Breast epithelium (tissue), 4 donors: Measurements from ENCODE around the gene CENPK. TPM values are rescaled to one million over a fixed set of nuclear protein-coding genes. Genes with fewer than 3 reads are reported as not detected.

ENCODE experiments used
- DNase-seq, 2 donors: peaks; one replicate each; pipeline ENCODE4 v3.0.0-alpha.2; 2019; ENCODE audit warnings: low spot score in 2 of 2
- H3K27ac ChIP-seq, 2 donors: fragments of 200-600 bp; sonication (generic) in 1 of 2; one replicate each; pipeline ENCODE4 v1.5.1; 2016 to 2019; ENCODE audit warnings: mild to moderate bottlenecking in 1 of 2
- H3K27me3 ChIP-seq, 2 donors: fragments of 200-600 bp; sonication (generic) in 1 of 2; one replicate each; pipeline versions ENCODE4 v1.5.1 to v1.6.0; 2017 to 2019; ENCODE audit warnings: control low read depth in 1 of 2, mild to moderate bottlenecking in 1 of 2
- H3K36me3 ChIP-seq: fragments of 200-600 bp; one replicate; pipeline ENCODE4 v1.5.1; 2019
- H3K4me1 ChIP-seq, 2 donors: fragments of 200-600 bp; sonication (generic); one replicate each; pipeline ENCODE4 v1.5.1; 2016 to 2019; ENCODE audit warnings: control low read depth in 1 of 2
- H3K4me3 ChIP-seq, 3 donors: fragments of 200-600 bp; sonication (generic); 1 replicate in 2 of 3; 2 replicates in 1 of 3; pipeline ENCODE4 v1.5.1; 2016 to 2019; ENCODE audit warnings: mild to moderate bottlenecking in 3 of 3, moderate library complexity in 2 of 3
- H3K9me3 ChIP-seq, 2 donors: fragments of 200-600 bp; sonication (generic) in 1 of 2; one replicate each; pipeline ENCODE4 v1.5.1; 2016 to 2019; ENCODE audit warnings: control low read depth in 1 of 2
- POLR2A ChIP-seq: fragments of 450-650 bp; IDR thresholded peaks from one replicate; pipeline ENCODE4 v1.6.1; 2016; ENCODE audit warnings: antibody characterized with exemption, mild to moderate bottlenecking, moderate library complexity
- POLR2AphosphoS5 ChIP-seq, 3 donors: sonication (generic); formaldehyde crosslinking; IDR thresholded peaks; one replicate each; pipeline ENCODE4 v1.6.1; 2017; ENCODE audit warnings: antibody characterized with exemption in 3 of 3
- intact Hi-C: fragments of 100-400 bp; cut with DNase I; formaldehyde crosslinking; loops from one replicate; pipeline ENCODE4 v1.15.1; 2023; ENCODE audit warnings: low total_unique reads
- total RNA-seq, 3 donors: library from RNA; depleted of rRNA; stranded (reverse); fragments of >200 nt; gene quantifications; one replicate each; pipeline ENCODE4 v1.1.0, GENCODE V29; 2016
- TF ChIP-seq, protein P1 (sequence below), 3 donors: fragments of 450-650 bp; IDR thresholded peaks; one replicate each; pipeline ENCODE4 v1.5.1; 2016 to 2017; ENCODE audit warnings: antibody characterized with exemption in 3 of 3, mild to moderate bottlenecking in 3 of 3, moderate library complexity in 3 of 3

The CENPK gene
- total RNA-seq, 3 donors from 2014 or later, result 0.98 to 2.5 (median 1.4) TPM

DNA sequence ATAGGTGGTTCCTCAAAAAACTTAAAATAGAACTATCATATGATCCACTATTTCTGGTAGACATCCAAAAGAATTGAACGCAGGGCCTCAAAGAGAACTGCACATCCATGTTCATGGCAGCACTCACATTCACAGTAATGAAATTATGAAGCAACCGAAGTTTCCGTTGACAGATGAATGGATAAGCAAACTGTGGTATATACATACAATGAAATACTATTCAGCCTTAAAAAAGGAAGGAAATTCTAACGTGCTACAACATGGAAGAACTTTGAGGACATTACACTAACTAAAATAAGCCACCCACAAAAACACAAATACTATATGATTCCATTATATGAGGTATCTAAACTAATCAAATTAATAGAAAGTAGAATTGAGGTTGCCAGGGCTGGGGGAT is 18.5 kb downstream of the CENPK start:
- no peak for DNase-seq
- Histone ChIP-seq H3K27ac (no peak overlapping the region), H3K36me3 (no peaks in the 10 kb centered on the region), H3K4me3 (no peak overlapping the region), H3K4me1 (no peaks in the 10 kb centered on the region), H3K9me3 (no peaks in the 10 kb centered on the region), H3K27me3 (no peaks in the 10 kb centered on the region)
- intact Hi-C loops, result no loop called here
- TF ChIP-seq, protein P1, sequence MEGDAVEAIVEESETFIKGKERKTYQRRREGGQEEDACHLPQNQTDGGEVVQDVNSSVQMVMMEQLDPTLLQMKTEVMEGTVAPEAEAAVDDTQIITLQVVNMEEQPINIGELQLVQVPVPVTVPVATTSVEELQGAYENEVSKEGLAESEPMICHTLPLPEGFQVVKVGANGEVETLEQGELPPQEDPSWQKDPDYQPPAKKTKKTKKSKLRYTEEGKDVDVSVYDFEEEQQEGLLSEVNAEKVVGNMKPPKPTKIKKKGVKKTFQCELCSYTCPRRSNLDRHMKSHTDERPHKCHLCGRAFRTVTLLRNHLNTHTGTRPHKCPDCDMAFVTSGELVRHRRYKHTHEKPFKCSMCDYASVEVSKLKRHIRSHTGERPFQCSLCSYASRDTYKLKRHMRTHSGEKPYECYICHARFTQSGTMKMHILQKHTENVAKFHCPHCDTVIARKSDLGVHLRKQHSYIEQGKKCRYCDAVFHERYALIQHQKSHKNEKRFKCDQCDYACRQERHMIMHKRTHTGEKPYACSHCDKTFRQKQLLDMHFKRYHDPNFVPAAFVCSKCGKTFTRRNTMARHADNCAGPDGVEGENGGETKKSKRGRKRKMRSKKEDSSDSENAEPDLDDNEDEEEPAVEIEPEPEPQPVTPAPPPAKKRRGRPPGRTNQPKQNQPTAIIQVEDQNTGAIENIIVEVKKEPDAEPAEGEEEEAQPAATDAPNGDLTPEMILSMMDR (IDR thresholded peaks at IDR 0.05), result no peak
- TF ChIP-seq POLR2A (no peak), POLR2AphosphoS5 (IDR thresholded peaks at IDR 0.05) (no peak)

DNA sequence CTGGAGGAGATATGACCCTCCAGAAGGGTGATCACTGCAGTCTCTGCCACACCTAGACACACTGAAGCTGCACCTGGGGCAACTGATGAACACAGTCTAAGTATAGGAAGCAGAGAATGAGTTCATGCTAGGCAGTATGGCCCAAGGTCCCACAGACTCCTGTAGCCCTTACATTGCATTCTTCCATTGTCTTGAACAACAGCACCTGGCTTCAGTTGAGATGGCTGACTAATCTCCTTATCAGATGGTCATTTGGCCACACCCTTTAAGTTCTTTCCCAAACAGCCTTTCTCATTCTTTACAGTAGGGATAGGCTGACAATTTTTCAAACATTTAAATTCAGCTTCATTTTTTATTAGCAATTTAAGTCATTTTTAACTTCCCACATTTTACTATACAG is 23.1 kb downstream of the CENPK start:
- TF ChIP-seq POLR2A (no peak), POLR2AphosphoS5 (IDR thresholded peaks at IDR 0.05) (no peak)
- TF ChIP-seq, protein P1 (IDR thresholded peaks at IDR 0.05), result no peak
- Histone ChIP-seq H3K27ac (no peak overlapping the region), H3K27me3 (no peaks in the 10 kb centered on the region), H3K4me3 (no peak overlapping the region), H3K36me3 (no peaks in the 10 kb centered on the region), H3K4me1 (no peaks in the 10 kb centered on the region), H3K9me3 (no peaks in the 10 kb centered on the region)
- intact Hi-C loops, result no loop called here
- no peak for DNase-seq

DNA sequence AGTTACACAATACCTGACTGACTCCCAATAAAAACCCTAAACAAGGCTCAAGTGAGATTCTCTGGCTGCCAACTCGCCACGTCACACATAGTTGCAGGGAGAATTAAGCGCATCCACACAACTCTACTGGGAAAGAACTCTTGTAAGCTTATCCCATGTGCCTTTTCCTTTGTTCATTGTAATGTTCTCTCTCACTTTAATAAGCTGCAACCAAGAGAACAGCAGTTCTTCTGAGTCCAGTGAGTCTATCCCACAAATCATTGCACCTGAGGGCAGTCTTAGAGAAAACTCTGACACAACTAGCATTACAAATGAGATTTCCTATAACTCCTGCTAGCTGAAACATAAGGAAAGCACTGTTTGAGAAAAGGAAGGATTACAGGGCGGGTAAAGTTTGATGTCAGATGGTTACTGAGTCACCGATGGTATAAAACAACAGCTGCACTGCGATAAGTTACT is 27.4 kb downstream of the CENPK start:
- DNase-seq, result no peak
- no peaks in the 10 kb centered on the region for H3K27me3 ChIP-seq
- no peak overlapping the region for H3K27ac ChIP-seq
- intact Hi-C loops, result no loop called here
- H3K4me1 ChIP-seq, result no peaks in the 10 kb centered on the region
- TF ChIP-seq POLR2AphosphoS5 (IDR thresholded peaks at IDR 0.05) (no peak), POLR2A (no peak)
- TF ChIP-seq, protein P1 (IDR thresholded peaks at IDR 0.05), result no peak
- no peak overlapping the region for H3K4me3 ChIP-seq
- H3K9me3 ChIP-seq, result no peaks in the 10 kb centered on the region
- no peaks in the 10 kb centered on the region for H3K36me3 ChIP-seq

DNA sequence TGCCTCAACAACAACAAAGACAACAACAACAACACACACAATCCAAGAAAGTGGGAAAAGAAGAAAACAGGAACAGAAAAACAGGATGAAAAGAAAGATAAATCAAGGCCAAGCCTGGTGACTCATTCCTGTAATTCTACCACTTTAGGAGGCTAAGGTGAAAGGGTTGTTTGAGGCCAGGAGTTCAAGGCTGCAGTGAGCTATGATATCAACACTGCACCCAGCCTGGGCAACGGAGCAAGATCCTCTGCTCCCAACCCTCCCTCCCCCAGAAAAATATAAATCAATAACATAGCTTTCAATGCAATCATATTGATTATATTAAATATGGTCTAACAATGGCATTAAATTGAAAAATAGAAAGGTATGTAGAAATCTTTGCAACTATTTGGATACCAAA is 32.1 kb downstream of the CENPK start:
- intact Hi-C loops, result no loop called here
- DNase-seq, result no peak
- no peak overlapping the region for H3K4me3 ChIP-seq
- H3K9me3 ChIP-seq, result no peaks in the 10 kb centered on the region
- no peaks in the 10 kb centered on the region for H3K36me3 ChIP-seq
- no peak overlapping the region for H3K27ac ChIP-seq
- H3K4me1 ChIP-seq, result no peaks in the 10 kb centered on the region
- no peak for TF ChIP-seq POLR2A
- TF ChIP-seq, protein P1 (IDR thresholded peaks at IDR 0.05), result no peak
- TF ChIP-seq POLR2AphosphoS5 (IDR thresholded peaks at IDR 0.05), result no peak
- no peaks in the 10 kb centered on the region for H3K27me3 ChIP-seq

DNA sequence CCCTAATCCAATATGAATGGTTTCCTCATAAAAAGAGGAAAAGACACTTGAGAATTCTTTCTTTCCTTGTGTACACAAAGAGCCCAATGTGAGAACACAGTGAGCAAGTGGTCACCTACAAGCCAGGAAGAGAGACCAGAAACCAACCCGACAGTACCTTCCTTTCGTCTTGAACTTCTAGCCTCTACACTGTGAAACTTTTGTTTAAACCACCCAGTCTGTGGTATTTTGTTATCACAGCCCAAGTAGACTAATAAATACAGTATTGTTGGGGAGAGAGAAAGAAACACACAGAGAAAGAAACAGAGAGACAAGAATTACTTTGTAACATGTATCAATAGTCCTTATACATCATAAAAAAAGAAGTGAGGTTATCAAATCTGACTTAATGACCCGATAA is 37.2 kb downstream of the CENPK start:
- intact Hi-C loops, result no loop called here
- no peak overlapping the region for H3K4me3 ChIP-seq

More for the DNA sequence above, 37.2 kb downstream of the CENPK start:
- Histone ChIP-seq H3K4me1 (no peaks in the 10 kb centered on the region), H3K27ac (no peak overlapping the region), H3K36me3 (no peaks in the 10 kb centered on the region), H3K27me3 (no peaks in the 10 kb centered on the region), H3K9me3 (no peaks in the 10 kb centered on the region)
- no peak for TF ChIP-seq POLR2AphosphoS5 (IDR thresholded peaks at IDR 0.05)
- TF ChIP-seq, protein P1 (IDR thresholded peaks at IDR 0.05), result no peak
- TF ChIP-seq POLR2A, result no peak
- no peak for DNase-seq
